T-helper 17 cell (primary cell): ENCODE measurements around the gene HABP2. TPM values are rescaled to one million over a fixed set of nuclear protein-coding genes. Genes with fewer than 3 reads are reported as not detected.

Experiments
- ATAC-seq: fragments of 150-1000 bp; cut with Tn5 transposase; 2 replicates; pipeline ENCODE4 v1.10.0; 2021; ENCODE audit warnings: mild to moderate bottlenecking, moderate library complexity
- DNase-seq, 3 donors: peaks; one replicate each; pipeline versions ENCODE4 v3.0.0 to v3.0.0-alpha.2; 2020 to 2021
- H3K9me3 ChIP-seq: one replicate; pipeline ENCODE4 v1.7.0; 2013; ENCODE audit warnings: low read length, mild to moderate bottlenecking; ENCODE audit not compliant: control insufficient read depth, poor library complexity, severe bottlenecking
- H3K27ac Mint-ChIP-seq: one replicate; pipeline ENCODE4 v1.8.0; 2022; ENCODE audit warnings: mild to moderate bottlenecking, moderate library complexity, mixed read lengths
- H3K27me3 Mint-ChIP-seq: one replicate; pipeline ENCODE4 v1.8.0; 2022; ENCODE audit warnings: mixed read lengths
- H3K36me3 Mint-ChIP-seq: one replicate; pipeline ENCODE4 v1.8.0; 2022; ENCODE audit warnings: low read depth, mixed read lengths
- H3K4me1 Mint-ChIP-seq: one replicate; pipeline ENCODE4 v1.8.0; 2022; ENCODE audit warnings: mild to moderate bottlenecking, mixed read lengths
- H3K4me3 Mint-ChIP-seq: one replicate; pipeline ENCODE4 v1.8.0; 2022; ENCODE audit warnings: mild to moderate bottlenecking, moderate library complexity, mixed read lengths
- total RNA-seq, 4 donors: library from RNA in 2 of 4; stranded (reverse) in 2 of 4; gene quantifications; one replicate each; pipeline ENCODE4 v1.2.3 and lab custom pipeline; 2022 to 2026

Gene HABP2
- total RNA-seq (not detected), total RNA-seq (lab: John Stamatoyannopoulos, UW) (0 reads per million in 2 donors)

GRCh38 chr10:113552701-113553100 is at the start of gene HABP2:
TSS of gene HABP2 (plus strand) at chr10:113553053. CDS start at chr10:113553122, 69 bp downstream.
- no peaks in the 10 kb centered on the region for H3K9me3 ChIP-seq
- peaks cover 49% of the 10 kb centered on the region for H3K27me3 Mint-ChIP-seq
- H3K27ac Mint-ChIP-seq = no peak within 1 kb of the TSS
- H3K4me3 Mint-ChIP-seq = no peak within 1 kb of the TSS
- H3K4me1 Mint-ChIP-seq = no peaks in the 10 kb centered on the region
- ATAC-seq = no peak
- no peaks in the 10 kb centered on the region for H3K36me3 Mint-ChIP-seq
- DNase-seq = no peak

- ATAC-seq (no peak), DNase-seq (no peak)
- Mint-ChIP-seq H3K27me3 (peaks cover 17% of the 10 kb centered on the region), H3K4me1 (no peaks in the 10 kb centered on the region), H3K36me3 (no peaks in the 10 kb centered on the region), H3K27ac (no peak overlapping the region), H3K4me3 (no peak overlapping the region)
- H3K9me3 ChIP-seq = no peaks in the 10 kb centered on the region
These were observed 48.9 kb upstream of the HABP2 start for GRCh38 chr10:113503930-113504329.

- Mint-ChIP-seq H3K36me3 (no peaks in the 10 kb centered on the region), H3K27me3 (peaks cover 17% of the 10 kb centered on the region), H3K4me3 (no peak overlapping the region), H3K27ac (no peak overlapping the region), H3K4me1 (no peaks in the 10 kb centered on the region)
- H3K9me3 ChIP-seq = no peaks in the 10 kb centered on the region
- ATAC-seq (no peak), DNase-seq (no peak)
These were observed 48.4 kb upstream of the HABP2 start for GRCh38 chr10:113504423-113504822.

GRCh38 chr10:113506476-113506875 is 46.4 kb upstream of the HABP2 start:
- peaks cover 17% of the 10 kb centered on the region for H3K27me3 Mint-ChIP-seq
- DNase-seq = no peak
- no peaks in the 10 kb centered on the region for H3K4me1 Mint-ChIP-seq
- no peak overlapping the region for H3K4me3 Mint-ChIP-seq
- H3K36me3 Mint-ChIP-seq = no peaks in the 10 kb centered on the region
- H3K9me3 ChIP-seq = no peaks in the 10 kb centered on the region
- H3K27ac Mint-ChIP-seq = no peak overlapping the region
- ATAC-seq = no peak

- no peaks in the 10 kb centered on the region for H3K4me1 Mint-ChIP-seq
- ATAC-seq = no peak
- H3K9me3 ChIP-seq = no peaks in the 10 kb centered on the region
- peaks cover 18% of the 10 kb centered on the region for H3K27me3 Mint-ChIP-seq
- DNase-seq = no peak
- H3K27ac Mint-ChIP-seq = no peak overlapping the region
- no peaks in the 10 kb centered on the region for H3K36me3 Mint-ChIP-seq
- no peak overlapping the region for H3K4me3 Mint-ChIP-seq
These were observed 41.4 kb upstream of the HABP2 start for GRCh38 chr10:113511419-113511818.

- DNase-seq (no peak), ATAC-seq (no peak)
- Mint-ChIP-seq H3K27ac (no peak overlapping the region), H3K27me3 (peaks cover 36% of the 10 kb centered on the region), H3K4me1 (no peaks in the 10 kb centered on the region), H3K36me3 (no peaks in the 10 kb centered on the region), H3K4me3 (no peak overlapping the region)
- no peaks in the 10 kb centered on the region for H3K9me3 ChIP-seq
These were observed 37.7 kb upstream of the HABP2 start for GRCh38 chr10:113515161-113515560.

- DNase-seq (no peak), ATAC-seq (no peak)
- Mint-ChIP-seq H3K4me3 (no peak overlapping the region), H3K27ac (no peak overlapping the region), H3K36me3 (no peaks in the 10 kb centered on the region), H3K4me1 (no peaks in the 10 kb centered on the region), H3K27me3 (peaks cover 40% of the 10 kb centered on the region)
- H3K9me3 ChIP-seq = no peaks in the 10 kb centered on the region
These were observed 37.3 kb upstream of the HABP2 start for GRCh38 chr10:113515601-113516000.

- H3K9me3 ChIP-seq = no peaks in the 10 kb centered on the region
- DNase-seq (no peak), ATAC-seq (no peak)
- H3K4me3 Mint-ChIP-seq = no peak overlapping the region
- peaks cover 44% of the 10 kb centered on the region for H3K27me3 Mint-ChIP-seq
- H3K36me3 Mint-ChIP-seq = no peaks in the 10 kb centered on the region
- no peak overlapping the region for H3K27ac Mint-ChIP-seq
- H3K4me1 Mint-ChIP-seq = peaks cover 3% of the 10 kb centered on the region
These were observed 36.8 kb upstream of the HABP2 start for GRCh38 chr10:113516061-113516460.

- DNase-seq (no peak), ATAC-seq (no peak)
- Mint-ChIP-seq H3K27me3 (peaks cover 47% of the 10 kb centered on the region), H3K36me3 (no peaks in the 10 kb centered on the region), H3K4me3 (no peak overlapping the region), H3K27ac (no peak overlapping the region), H3K4me1 (peaks cover 4% of the 10 kb centered on the region)
- no peaks in the 10 kb centered on the region for H3K9me3 ChIP-seq
These were observed 35.5 kb upstream of the HABP2 start for GRCh38 chr10:113517165-113517900.

GRCh38 chr10:113517901-113518260 is 35.0 kb upstream of the HABP2 start:
- no peaks in the 10 kb centered on the region for H3K36me3 Mint-ChIP-seq
- H3K27ac Mint-ChIP-seq = no peak overlapping the region
- ATAC-seq (no peak), DNase-seq (no peak)
- no peak overlapping the region for H3K4me3 Mint-ChIP-seq
- H3K4me1 Mint-ChIP-seq = peaks cover 8% of the 10 kb centered on the region
- no peaks in the 10 kb centered on the region for H3K9me3 ChIP-seq
- H3K27me3 Mint-ChIP-seq = peaks cover 52% of the 10 kb centered on the region

- peaks cover 8% of the 10 kb centered on the region for H3K4me1 Mint-ChIP-seq
- H3K27ac Mint-ChIP-seq = no peak overlapping the region
- no peak for ATAC-seq
- H3K4me3 Mint-ChIP-seq = no peak overlapping the region
- peaks cover 58% of the 10 kb centered on the region for H3K27me3 Mint-ChIP-seq
- DNase-seq = no peak
- H3K36me3 Mint-ChIP-seq = no peaks in the 10 kb centered on the region
- H3K9me3 ChIP-seq = no peaks in the 10 kb centered on the region
These were observed 34.4 kb upstream of the HABP2 start for GRCh38 chr10:113518415-113518814.

GRCh38 chr10:113518816-113519591 is 33.8 kb upstream of the HABP2 start:
- ATAC-seq (no peak), DNase-seq (no peak)
- Mint-ChIP-seq H3K27ac (no peak overlapping the region), H3K4me1 (peaks cover 8% of the 10 kb centered on the region), H3K36me3 (no peaks in the 10 kb centered on the region), H3K27me3 (peaks cover 62% of the 10 kb centered on the region), H3K4me3 (no peak overlapping the region)
- H3K9me3 ChIP-seq = no peaks in the 10 kb centered on the region

- peaks cover 66% of the 10 kb centered on the region for H3K27me3 Mint-ChIP-seq
- no peak overlapping the region for H3K4me3 Mint-ChIP-seq
- peaks cover 8% of the 10 kb centered on the region for H3K4me1 Mint-ChIP-seq
- DNase-seq (no peak), ATAC-seq (no peak)
- no peaks in the 10 kb centered on the region for H3K9me3 ChIP-seq
- H3K36me3 Mint-ChIP-seq = no peaks in the 10 kb centered on the region
- H3K27ac Mint-ChIP-seq = no peak overlapping the region
These were observed 33.2 kb upstream of the HABP2 start for GRCh38 chr10:113519681-113520115.
